ENCODE results near the gene RASA3.

The RASA3 gene

GRCh38 chr13:113928685-113929627 is 203.5 kb downstream of the RASA3 start:
- no peak for DNase-seq

Data from stimulated activated naive CD4-positive, alpha-beta T cell (primary cell).